ENCODE results near the gene MARCHF7. TPM values are rescaled to one million over a fixed set of nuclear protein-coding genes. Genes with fewer than 3 reads are reported as not detected.
"Not testable (repeated sequence)": the region's sequence is repeated elsewhere in the genome, so short reads cannot be mapped to it uniquely, and the experiment has no call there.

The MARCHF7 gene, protein sequence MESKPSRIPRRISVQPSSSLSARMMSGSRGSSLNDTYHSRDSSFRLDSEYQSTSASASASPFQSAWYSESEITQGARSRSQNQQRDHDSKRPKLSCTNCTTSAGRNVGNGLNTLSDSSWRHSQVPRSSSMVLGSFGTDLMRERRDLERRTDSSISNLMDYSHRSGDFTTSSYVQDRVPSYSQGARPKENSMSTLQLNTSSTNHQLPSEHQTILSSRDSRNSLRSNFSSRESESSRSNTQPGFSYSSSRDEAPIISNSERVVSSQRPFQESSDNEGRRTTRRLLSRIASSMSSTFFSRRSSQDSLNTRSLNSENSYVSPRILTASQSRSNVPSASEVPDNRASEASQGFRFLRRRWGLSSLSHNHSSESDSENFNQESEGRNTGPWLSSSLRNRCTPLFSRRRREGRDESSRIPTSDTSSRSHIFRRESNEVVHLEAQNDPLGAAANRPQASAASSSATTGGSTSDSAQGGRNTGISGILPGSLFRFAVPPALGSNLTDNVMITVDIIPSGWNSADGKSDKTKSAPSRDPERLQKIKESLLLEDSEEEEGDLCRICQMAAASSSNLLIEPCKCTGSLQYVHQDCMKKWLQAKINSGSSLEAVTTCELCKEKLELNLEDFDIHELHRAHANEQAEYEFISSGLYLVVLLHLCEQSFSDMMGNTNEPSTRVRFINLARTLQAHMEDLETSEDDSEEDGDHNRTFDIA
- 88.8 TPM for total RNA-seq (ENCODE audit: unreplicated experiment)
- long read RNA-seq, full-length matches to known transcripts = 5 of 21 reads
- long read RNA-seq, partial matches to known transcripts = 1 of 21 reads
- long read RNA-seq, other reads (novel, unspliced or antisense) = 15 of 21 reads

DNA sequence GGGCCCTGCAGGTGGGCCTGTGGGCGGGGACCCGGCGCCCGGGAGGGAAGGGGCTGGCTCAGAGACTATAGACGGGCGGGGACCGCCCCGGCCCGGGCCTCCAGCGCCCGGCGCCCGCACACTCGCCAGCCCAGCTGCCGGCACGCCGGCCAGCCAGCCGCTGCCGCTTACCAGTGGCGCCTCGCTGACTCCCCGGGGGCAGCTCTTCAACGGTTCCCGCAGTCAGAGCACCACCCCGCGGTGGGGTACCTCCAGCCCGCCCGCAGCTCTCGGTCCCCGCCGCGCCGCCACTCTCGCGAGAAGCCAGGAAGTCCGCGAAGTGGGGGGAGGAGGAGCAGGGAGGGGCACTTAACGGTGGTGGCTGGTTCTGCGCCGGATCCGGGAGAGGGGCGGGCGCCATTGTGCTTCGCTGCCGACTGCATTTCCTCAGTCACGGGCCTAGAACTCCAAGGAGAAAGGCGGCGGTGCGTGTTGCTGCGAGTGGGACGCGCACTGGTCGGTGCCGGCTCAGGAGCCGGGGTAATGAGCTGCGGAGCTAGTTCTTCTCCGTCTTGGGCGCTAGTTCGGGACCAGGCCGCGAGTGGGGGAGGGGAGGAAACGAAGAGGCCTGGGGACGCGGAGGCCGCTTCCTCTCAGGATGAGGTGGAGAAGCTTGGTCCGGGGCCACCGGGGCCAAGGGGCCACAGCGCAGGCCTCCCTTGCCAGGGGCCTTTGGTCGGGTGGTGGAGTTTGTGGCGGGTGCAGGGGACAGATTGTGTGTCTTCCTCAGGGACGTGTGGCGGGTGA, at the start of gene MARCHF7:
MARCHF7 (plus strand) TSS at position 364 of the 786 bp plus-strand sequence. CDS start 16,517 bp downstream, outside the sequence.
- H3K27me3 Mint-ChIP-seq (ENCODE audit: unreplicated experiment) = peaks cover 8% of the 10 kb centered on the region
- DNase-seq = peak; percentile 99
- TF ChIP-seq, protein P1, sequence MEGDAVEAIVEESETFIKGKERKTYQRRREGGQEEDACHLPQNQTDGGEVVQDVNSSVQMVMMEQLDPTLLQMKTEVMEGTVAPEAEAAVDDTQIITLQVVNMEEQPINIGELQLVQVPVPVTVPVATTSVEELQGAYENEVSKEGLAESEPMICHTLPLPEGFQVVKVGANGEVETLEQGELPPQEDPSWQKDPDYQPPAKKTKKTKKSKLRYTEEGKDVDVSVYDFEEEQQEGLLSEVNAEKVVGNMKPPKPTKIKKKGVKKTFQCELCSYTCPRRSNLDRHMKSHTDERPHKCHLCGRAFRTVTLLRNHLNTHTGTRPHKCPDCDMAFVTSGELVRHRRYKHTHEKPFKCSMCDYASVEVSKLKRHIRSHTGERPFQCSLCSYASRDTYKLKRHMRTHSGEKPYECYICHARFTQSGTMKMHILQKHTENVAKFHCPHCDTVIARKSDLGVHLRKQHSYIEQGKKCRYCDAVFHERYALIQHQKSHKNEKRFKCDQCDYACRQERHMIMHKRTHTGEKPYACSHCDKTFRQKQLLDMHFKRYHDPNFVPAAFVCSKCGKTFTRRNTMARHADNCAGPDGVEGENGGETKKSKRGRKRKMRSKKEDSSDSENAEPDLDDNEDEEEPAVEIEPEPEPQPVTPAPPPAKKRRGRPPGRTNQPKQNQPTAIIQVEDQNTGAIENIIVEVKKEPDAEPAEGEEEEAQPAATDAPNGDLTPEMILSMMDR (IDR thresholded peaks at IDR 0.05; ENCODE audit: partially characterized antibody, unreplicated experiment) = peak; percentile 16
- H3K36me3 Mint-ChIP-seq (ENCODE audit: unreplicated experiment) = no peaks in the 10 kb centered on the region
- H3K4me3 Mint-ChIP-seq (ENCODE audit: unreplicated experiment) = peak within 1 kb of the TSS; percentile 96
- peak within 1 kb of the TSS; percentile 100 for H3K27ac Mint-ChIP-seq (ENCODE audit: unreplicated experiment)
- peaks cover 15% of the 10 kb centered on the region for H3K4me1 Mint-ChIP-seq (ENCODE audit: low read depth, unreplicated experiment)
- H3K9me3 Mint-ChIP-seq (ENCODE audit: unreplicated experiment) = peaks cover 6% of the 10 kb centered on the region

DNA sequence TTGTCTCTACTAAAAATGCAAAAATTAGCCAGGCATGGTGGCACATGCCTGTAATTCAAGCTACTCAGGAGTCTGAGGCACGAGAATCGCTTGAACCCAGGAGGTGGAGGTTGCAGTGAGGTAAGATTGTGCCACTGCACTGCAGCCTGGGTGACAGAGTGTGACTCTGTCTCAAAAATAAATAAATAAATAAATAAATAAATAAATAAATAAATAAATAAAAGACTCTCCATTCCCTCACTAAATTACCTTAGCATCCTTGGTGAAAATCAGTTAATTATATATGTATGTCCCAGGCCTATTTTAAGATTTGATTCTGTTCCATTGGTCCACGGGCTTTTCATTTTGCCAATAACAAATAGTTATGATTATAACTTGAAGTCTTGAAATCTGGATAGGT, 44.9 kb upstream of the MARCHF7 start:
- H3K9me3 Mint-ChIP-seq (ENCODE audit: unreplicated experiment); H3K27me3 Mint-ChIP-seq (ENCODE audit: unreplicated experiment); H3K4me1 Mint-ChIP-seq (ENCODE audit: low read depth, unreplicated experiment); H3K36me3 Mint-ChIP-seq (ENCODE audit: unreplicated experiment); H3K4me3 Mint-ChIP-seq (ENCODE audit: unreplicated experiment); H3K27ac Mint-ChIP-seq (ENCODE audit: unreplicated experiment); DNase-seq: not testable (repeated sequence)

DNA sequence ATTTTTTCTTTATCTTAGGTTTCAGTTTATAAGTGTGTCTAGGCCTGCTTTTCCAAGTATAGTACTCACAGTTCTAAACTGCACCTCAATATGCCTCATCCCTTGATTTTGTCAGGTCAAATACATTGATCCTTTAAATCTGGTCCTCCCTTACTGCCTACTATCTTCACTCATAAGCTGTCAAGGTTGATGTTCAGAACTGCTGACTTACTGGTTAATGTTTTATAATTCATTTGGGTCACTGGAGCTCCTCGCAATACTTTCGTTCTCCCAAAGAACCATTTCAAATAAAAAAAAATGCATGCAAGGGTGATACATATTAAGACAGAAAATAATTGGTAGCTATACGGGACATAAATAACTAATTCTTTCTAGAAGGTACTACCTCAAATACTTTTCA, 41.3 kb upstream of the MARCHF7 start:
- Mint-ChIP-seq H3K4me3 (ENCODE audit: unreplicated experiment) (no peak overlapping the region), H3K9me3 (ENCODE audit: unreplicated experiment) (no peaks in the 10 kb centered on the region), H3K36me3 (ENCODE audit: unreplicated experiment) (no peaks in the 10 kb centered on the region), H3K4me1 (ENCODE audit: low read depth, unreplicated experiment) (no peaks in the 10 kb centered on the region), H3K27me3 (ENCODE audit: unreplicated experiment) (no peaks in the 10 kb centered on the region), H3K27ac (ENCODE audit: unreplicated experiment) (no peak overlapping the region)
- no peak for DNase-seq
- TF ChIP-seq, protein P1 (IDR thresholded peaks at IDR 0.05; ENCODE audit: partially characterized antibody, unreplicated experiment) = no peak

DNA sequence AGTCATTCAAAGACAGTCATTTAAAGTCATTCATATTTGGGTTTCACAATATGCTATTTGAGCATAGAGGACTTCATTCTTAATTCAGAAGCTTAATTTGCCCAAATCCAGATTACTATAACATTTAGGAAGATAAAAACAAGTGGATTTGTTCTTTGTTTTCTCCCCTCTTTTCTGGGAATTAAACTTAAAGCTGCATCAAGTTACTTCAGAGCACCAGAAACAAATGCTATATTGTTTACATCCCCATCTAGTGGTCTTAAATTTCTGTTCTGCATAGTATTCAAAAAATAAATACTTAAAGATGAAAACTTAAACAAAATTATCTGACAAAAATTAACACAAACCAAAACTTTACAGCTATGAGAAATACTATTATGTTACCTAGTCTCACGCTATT, 34.7 kb upstream of the MARCHF7 start:
- DNase-seq = no peak
- Mint-ChIP-seq H3K9me3 (ENCODE audit: unreplicated experiment) (no peaks in the 10 kb centered on the region), H3K27ac (ENCODE audit: unreplicated experiment) (no peak overlapping the region), H3K36me3 (ENCODE audit: unreplicated experiment) (no peaks in the 10 kb centered on the region), H3K4me3 (ENCODE audit: unreplicated experiment) (no peak overlapping the region), H3K27me3 (ENCODE audit: unreplicated experiment) (no peaks in the 10 kb centered on the region), H3K4me1 (ENCODE audit: low read depth, unreplicated experiment) (no peaks in the 10 kb centered on the region)
- TF ChIP-seq, protein P1 (IDR thresholded peaks at IDR 0.05; ENCODE audit: partially characterized antibody, unreplicated experiment) = no peak

DNA sequence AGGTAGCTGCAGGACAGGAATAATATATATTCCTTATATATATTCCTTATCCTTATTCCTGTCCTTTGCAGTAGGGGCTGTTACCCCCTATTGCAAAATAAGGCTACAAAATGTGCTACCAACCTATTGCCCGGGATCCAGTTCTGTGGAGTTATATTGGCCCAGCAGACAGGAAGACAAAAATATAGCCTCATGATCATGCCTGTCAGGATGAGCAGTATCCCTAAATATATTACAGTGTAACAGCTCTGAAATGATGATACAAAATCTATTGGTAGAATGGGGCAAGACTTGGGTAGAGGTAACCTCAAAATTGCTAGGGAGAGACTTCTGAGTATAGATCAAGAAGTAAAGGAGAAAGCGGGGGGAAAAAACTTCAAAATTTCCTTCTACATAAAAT, 31.6 kb upstream of the MARCHF7 start:
- H3K4me1 Mint-ChIP-seq (ENCODE audit: low read depth, unreplicated experiment) = no peaks in the 10 kb centered on the region
- H3K36me3 Mint-ChIP-seq (ENCODE audit: unreplicated experiment) = no peaks in the 10 kb centered on the region
- H3K27ac Mint-ChIP-seq (ENCODE audit: unreplicated experiment) = no peak overlapping the region
- no peaks in the 10 kb centered on the region for H3K9me3 Mint-ChIP-seq (ENCODE audit: unreplicated experiment)
- TF ChIP-seq, protein P1 (IDR thresholded peaks at IDR 0.05; ENCODE audit: partially characterized antibody, unreplicated experiment) = no peak
- no peak for DNase-seq
- no peaks in the 10 kb centered on the region for H3K27me3 Mint-ChIP-seq (ENCODE audit: unreplicated experiment)
- no peak overlapping the region for H3K4me3 Mint-ChIP-seq (ENCODE audit: unreplicated experiment)
